ENCODE measurements around the gene SHROOM1. TPM values are rescaled to one million over a fixed set of nuclear protein-coding genes. Genes with fewer than 3 reads are reported as not detected.

SHROOM1 gene
- total and polyA plus RNA-seq, 4 donors, result 4.5 to 17.6 (median 8.9) TPM

DNA sequence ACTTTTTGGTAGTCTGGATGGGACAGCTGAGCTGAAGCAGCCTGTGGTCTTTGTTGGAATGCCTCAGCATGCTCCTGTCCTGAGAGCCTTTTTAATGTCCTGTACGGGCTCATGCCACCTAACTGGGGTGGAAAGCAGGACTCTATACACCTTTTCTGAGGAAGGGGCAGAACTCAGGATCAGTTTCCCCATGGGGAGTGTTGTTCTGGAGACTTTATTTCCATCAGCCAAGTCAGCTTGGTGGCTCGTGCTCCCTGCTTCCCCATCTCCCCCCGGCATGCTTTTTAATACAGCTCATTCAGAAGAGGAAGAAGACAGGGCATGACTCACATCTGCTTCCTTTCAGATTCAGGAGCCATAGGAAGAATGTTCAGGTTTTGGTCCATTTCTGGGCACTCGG, 48.3 kb downstream of the SHROOM1 start:
- Histone ChIP-seq H3K9me3 (ENCODE audit: control insufficient read depth, insufficient read depth, low read length) (no peaks in the 10 kb centered on the region), H3K27ac (ENCODE audit: low read depth, low read length) (no peak overlapping the region), H3K27me3 (ENCODE audit: control insufficient read depth, insufficient read depth, low read length) (no peaks in the 10 kb centered on the region), H3K4me3 (ENCODE audit: low read depth, low read length) (no peak overlapping the region), H3K36me3 (ENCODE audit: control insufficient read depth, insufficient read depth, low read length) (no peaks in the 10 kb centered on the region), H3K4me1 (ENCODE audit: control insufficient read depth, insufficient read depth, low read length) (peaks cover 10% of the 10 kb centered on the region)
- no peak for DNase-seq (ENCODE audit: low read depth in 4 of 6, low spot score in 6 of 6)
- 94% methylated on average over 2 of the region's 4 CpGs for WGBS (ENCODE audit: insufficient coverage)

DNA sequence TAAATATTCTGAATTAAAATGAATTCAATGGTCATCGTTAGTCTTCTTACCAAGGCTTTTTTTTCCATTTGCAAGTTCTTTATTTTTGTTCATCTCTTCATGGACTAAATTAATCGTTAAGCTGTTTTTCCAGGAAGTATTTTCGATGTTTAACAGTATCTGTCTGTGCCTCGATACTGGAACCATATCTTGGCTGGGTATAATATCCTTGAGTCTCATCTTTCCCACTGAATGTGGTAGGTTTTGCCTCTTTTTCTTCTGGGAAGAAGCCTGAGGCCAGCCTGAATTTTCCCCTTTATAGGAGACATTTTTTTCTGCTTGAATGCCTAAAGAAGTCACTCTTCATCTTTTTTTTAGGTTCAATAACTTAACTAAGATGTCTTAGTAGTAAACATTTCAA, 49.4 kb downstream of the SHROOM1 start:
- peaks cover 16% of the 10 kb centered on the region for H3K4me1 ChIP-seq (ENCODE audit: control insufficient read depth, insufficient read depth, low read length)
- H3K9me3 ChIP-seq (ENCODE audit: control insufficient read depth, insufficient read depth, low read length), result no peaks in the 10 kb centered on the region
- H3K36me3 ChIP-seq (ENCODE audit: control insufficient read depth, insufficient read depth, low read length), result no peaks in the 10 kb centered on the region
- no peak for DNase-seq (ENCODE audit: low read depth in 4 of 6, low spot score in 6 of 6)
- no peak overlapping the region for H3K27ac ChIP-seq (ENCODE audit: low read depth, low read length)
- no CpG with 5 or more reads among the region's 4 CpGs for WGBS (ENCODE audit: insufficient coverage)
- H3K27me3 ChIP-seq (ENCODE audit: control insufficient read depth, insufficient read depth, low read length), result no peaks in the 10 kb centered on the region
- no peak overlapping the region for H3K4me3 ChIP-seq (ENCODE audit: low read depth, low read length)

DNA sequence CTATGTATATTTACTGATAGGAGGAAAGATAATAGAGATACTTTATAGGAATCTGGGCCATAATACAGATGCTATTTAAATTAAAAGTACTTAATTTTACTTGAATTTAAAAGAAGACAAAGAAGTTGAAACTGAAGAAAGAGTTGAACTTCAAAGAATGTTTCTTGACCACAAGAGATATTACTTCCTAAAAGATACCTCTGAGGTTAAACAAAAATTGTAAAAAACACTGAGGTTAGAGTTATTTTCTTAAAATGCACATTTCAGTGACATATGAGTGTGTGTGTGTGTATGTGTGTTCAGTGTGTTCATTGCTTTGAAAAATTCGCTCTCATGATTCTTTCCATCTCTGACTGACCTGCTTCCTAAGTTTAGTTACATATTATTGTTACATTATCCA, 49.9 kb downstream of the SHROOM1 start:
- no peak for DNase-seq (ENCODE audit: low read depth in 4 of 6, low spot score in 6 of 6)
- Histone ChIP-seq H3K4me1 (ENCODE audit: control insufficient read depth, insufficient read depth, low read length) (peaks cover 18% of the 10 kb centered on the region), H3K27ac (ENCODE audit: low read depth, low read length) (no peak overlapping the region), H3K9me3 (ENCODE audit: control insufficient read depth, insufficient read depth, low read length) (no peaks in the 10 kb centered on the region), H3K4me3 (ENCODE audit: low read depth, low read length) (no peak overlapping the region), H3K36me3 (ENCODE audit: control insufficient read depth, insufficient read depth, low read length) (no peaks in the 10 kb centered on the region), H3K27me3 (ENCODE audit: control insufficient read depth, insufficient read depth, low read length) (no peaks in the 10 kb centered on the region)
- no CpG with 5 or more reads among the region's 1 CpG for WGBS (ENCODE audit: insufficient coverage)

DNA sequence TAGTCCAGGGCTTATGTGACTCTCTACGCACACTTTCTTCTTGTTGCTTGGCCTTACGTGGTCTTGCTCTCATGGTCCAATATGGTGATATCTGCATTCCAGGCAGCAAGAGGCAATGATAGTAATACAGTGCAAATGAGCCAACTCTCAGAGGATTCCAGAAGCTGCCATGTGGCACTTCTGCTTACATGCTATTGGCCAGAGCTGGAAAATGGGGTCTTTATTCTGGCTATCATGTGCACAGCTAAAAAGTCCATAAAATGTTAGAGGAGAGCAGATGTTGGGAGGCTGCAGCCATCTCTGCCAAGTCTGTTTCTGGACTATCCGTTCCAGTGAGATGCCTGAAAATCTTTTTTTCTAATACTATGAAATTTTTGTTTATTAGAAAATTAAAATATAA, 50.5 kb downstream of the SHROOM1 start:
- 71% methylated on average over 2 of the region's 3 CpGs for WGBS (ENCODE audit: insufficient coverage)
- Histone ChIP-seq H3K36me3 (ENCODE audit: control insufficient read depth, insufficient read depth, low read length) (no peaks in the 10 kb centered on the region), H3K4me1 (ENCODE audit: control insufficient read depth, insufficient read depth, low read length) (peaks cover 24% of the 10 kb centered on the region), H3K27ac (ENCODE audit: low read depth, low read length) (no peak overlapping the region), H3K27me3 (ENCODE audit: control insufficient read depth, insufficient read depth, low read length) (no peaks in the 10 kb centered on the region), H3K4me3 (ENCODE audit: low read depth, low read length) (no peak overlapping the region), H3K9me3 (ENCODE audit: control insufficient read depth, insufficient read depth, low read length) (no peaks in the 10 kb centered on the region)
- DNase-seq (ENCODE audit: low read depth in 4 of 6, low spot score in 6 of 6), result peak in 1 of 6 donors; percentile 75

DNA sequence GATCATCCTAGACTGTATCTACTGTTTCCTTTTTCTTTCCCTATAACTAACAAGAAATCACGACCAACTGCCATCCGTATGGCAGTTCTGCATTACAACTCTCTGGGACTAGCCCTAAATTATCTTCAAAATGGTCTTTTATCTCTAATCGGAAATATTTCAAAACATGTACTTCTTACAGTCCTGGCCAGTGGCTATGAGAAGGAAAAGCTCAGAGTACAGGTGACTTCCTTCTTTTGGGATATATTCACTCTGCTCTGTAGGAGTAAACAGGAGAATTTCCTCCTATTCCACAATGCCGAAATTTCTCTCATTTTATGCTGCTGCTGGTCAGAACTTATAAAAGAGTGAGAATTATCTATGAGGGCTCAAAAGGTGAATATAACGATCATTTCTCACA, 51.6 kb downstream of the SHROOM1 start:
- Histone ChIP-seq H3K27ac (ENCODE audit: low read depth, low read length) (no peak overlapping the region), H3K36me3 (ENCODE audit: control insufficient read depth, insufficient read depth, low read length) (no peaks in the 10 kb centered on the region), H3K4me3 (ENCODE audit: low read depth, low read length) (no peak overlapping the region), H3K4me1 (ENCODE audit: control insufficient read depth, insufficient read depth, low read length) (peaks cover 35% of the 10 kb centered on the region), H3K9me3 (ENCODE audit: control insufficient read depth, insufficient read depth, low read length) (no peaks in the 10 kb centered on the region), H3K27me3 (ENCODE audit: control insufficient read depth, insufficient read depth, low read length) (no peaks in the 10 kb centered on the region)
- 93% methylated on average over 2 of the region's 5 CpGs for WGBS (ENCODE audit: insufficient coverage)
- no peak for DNase-seq (ENCODE audit: low read depth in 4 of 6, low spot score in 6 of 6)

DNA sequence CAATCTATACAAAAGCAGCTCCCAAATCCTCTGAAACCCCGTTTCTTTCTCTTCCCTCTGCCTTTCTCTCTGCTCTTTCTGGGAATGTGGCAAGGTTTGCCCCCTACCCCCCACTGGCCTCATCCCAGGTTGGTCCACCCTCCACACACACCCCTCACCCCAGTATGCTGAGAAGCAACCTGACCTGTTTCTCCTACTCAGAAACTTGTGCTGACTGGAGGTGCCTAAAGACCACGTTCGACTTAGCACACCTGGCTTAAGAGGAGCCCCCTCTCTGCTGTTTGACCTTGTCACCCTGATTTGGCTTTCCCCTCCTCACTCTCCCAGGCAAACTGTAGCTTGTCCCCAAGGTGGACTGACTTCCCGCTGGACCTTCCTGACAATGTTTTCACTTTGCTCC, 52.3 kb downstream of the SHROOM1 start:
- peaks cover 42% of the 10 kb centered on the region for H3K4me1 ChIP-seq (ENCODE audit: control insufficient read depth, insufficient read depth, low read length)
- no peak overlapping the region for H3K27ac ChIP-seq (ENCODE audit: low read depth, low read length)
- H3K9me3 ChIP-seq (ENCODE audit: control insufficient read depth, insufficient read depth, low read length), result no peaks in the 10 kb centered on the region
- DNase-seq (ENCODE audit: low read depth in 4 of 6, low spot score in 6 of 6), result no peak
- 28% methylated on average over 3 of the region's 4 CpGs for WGBS (ENCODE audit: insufficient coverage)
- H3K4me3 ChIP-seq (ENCODE audit: low read depth, low read length), result peak overlapping the region; percentile 79
- no peaks in the 10 kb centered on the region for H3K27me3 ChIP-seq (ENCODE audit: control insufficient read depth, insufficient read depth, low read length)
- peaks cover 2% of the 10 kb centered on the region for H3K36me3 ChIP-seq (ENCODE audit: control insufficient read depth, insufficient read depth, low read length)

DNA sequence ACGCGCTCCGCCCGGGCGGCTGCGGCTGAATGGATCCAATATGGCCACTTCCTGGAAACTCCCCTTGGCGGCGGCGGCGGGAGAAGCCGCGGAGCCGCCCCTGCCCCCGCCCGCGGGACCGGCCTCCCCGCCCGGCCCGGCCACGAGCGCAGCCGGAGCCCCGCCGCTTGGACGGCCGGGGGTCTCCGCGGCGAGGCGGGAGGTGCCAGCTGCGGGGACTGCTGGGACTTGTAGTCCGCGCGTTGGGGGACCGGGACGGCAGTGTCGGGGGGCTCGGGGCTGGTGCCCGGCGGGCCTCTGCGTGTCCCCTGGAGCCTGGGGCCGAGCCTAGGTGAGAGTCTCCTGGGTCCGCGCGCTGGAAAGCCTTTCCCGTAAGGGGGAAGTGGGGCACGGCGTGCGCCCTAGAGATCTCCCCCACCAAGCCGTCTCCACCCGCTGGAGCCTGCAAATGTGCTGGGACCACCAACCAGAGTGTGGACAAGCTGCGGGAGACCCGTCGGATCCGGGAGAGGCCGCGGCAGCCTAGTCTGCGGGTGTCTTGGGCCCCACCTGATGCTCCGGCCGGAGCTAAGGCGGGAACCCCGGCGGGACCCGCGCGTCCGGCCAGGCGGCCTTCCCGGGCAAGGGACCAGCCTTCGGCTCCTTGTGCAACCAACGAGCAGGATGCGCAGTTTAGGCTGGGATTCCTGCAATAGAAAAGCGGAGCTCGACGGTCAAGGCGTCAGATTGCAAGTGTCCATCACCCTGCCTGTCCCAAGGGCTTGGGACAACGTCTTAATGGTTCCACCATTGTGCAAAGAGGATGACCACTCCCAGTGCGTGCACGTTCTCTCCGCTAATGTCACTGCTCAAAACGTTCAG, 53.0 kb downstream of the SHROOM1 start, which contains the start of gene SEPTIN8:
Gene SEPTIN8, minus strand, starts transcription at position 31 of the 861 bp plus-strand sequence. CDS start 102 bp downstream, outside the sequence.
- 1% methylated on average over 82 of the region's 82 CpGs for WGBS (ENCODE audit: insufficient coverage)
- peak in 2 of 6 donors; percentile 85 to 89 for DNase-seq (ENCODE audit: low read depth in 4 of 6, low spot score in 6 of 6)
- peak within 1 kb of the TSS; percentile 79 for H3K4me3 ChIP-seq (ENCODE audit: low read depth, low read length)
- peaks cover 49% of the 10 kb centered on the region for H3K4me1 ChIP-seq (ENCODE audit: control insufficient read depth, insufficient read depth, low read length)
- H3K9me3 ChIP-seq (ENCODE audit: control insufficient read depth, insufficient read depth, low read length), result no peaks in the 10 kb centered on the region
- H3K27ac ChIP-seq (ENCODE audit: low read depth, low read length), result peak within 1 kb of the TSS; percentile 73
- H3K27me3 ChIP-seq (ENCODE audit: control insufficient read depth, insufficient read depth, low read length), result no peaks in the 10 kb centered on the region
- H3K36me3 ChIP-seq (ENCODE audit: control insufficient read depth, insufficient read depth, low read length), result peaks cover 9% of the 10 kb centered on the region

DNA sequence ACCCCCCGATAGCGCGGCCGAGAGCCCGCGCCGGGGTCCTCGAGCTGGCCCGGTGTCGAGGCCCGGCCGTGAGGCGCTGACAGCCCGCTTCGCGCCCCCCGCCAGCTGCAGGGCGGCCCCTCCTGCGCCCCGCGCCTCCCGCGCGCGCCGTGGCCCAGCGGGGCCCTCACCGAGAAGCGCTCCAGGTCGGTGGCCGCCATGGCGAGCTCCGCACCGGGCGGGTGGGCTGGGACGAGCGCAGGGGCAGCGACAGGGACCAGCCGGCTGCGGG, 53.6 kb downstream of the SHROOM1 start:
- under 1% methylated on average over 40 of the region's 40 CpGs for WGBS (ENCODE audit: insufficient coverage)
- no peaks in the 10 kb centered on the region for H3K9me3 ChIP-seq (ENCODE audit: control insufficient read depth, insufficient read depth, low read length)
- DNase-seq (ENCODE audit: low read depth in 4 of 6, low spot score in 6 of 6), result no peak
- H3K4me3 ChIP-seq (ENCODE audit: low read depth, low read length), result peak overlapping the region; percentile 79
- H3K27me3 ChIP-seq (ENCODE audit: control insufficient read depth, insufficient read depth, low read length), result no peaks in the 10 kb centered on the region
- peak overlapping the region; percentile 69 for H3K27ac ChIP-seq (ENCODE audit: low read depth, low read length)
- peaks cover 53% of the 10 kb centered on the region for H3K4me1 ChIP-seq (ENCODE audit: control insufficient read depth, insufficient read depth, low read length)
- H3K36me3 ChIP-seq (ENCODE audit: control insufficient read depth, insufficient read depth, low read length), result peaks cover 9% of the 10 kb centered on the region

DNA sequence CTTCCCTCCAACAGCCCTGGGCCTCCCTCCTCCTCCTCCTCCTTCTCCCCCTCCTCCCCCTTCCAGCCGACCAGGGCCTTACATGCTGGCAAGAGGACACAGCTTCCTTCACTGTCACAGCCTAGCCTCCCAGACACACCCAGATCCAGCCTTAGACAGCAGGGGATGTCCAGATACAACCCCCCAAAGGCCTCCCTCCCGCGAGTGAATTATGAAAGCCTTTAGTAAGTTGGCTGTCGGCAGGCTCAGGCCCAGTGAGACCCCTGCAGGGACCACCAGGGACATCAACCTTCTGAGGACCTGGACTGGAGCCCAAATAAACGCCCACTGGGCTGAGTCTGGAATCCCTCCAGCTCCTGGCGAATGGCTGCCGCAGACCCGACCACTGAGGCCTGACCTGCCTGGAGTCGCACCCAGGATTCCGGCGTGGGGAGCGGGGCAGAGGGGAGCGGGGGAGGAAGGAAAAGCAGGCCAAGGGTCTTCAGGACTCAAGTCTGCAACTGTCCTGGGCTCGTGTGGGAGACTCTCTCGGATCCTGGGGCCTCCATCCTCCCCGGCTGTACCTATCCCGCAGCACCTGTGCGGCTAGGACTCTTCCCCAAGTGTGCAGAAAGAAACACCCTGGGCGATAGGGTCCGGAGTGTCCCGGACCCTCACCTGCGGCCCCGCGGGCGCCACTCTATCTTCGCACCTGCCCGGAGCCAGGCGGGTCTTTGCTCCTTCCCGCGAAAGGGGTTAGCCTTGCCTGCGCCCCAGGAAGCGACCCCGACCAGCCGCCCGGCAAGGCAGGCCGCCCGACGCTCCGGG, 54.1 kb downstream of the SHROOM1 start:
- peaks cover 9% of the 10 kb centered on the region for H3K36me3 ChIP-seq (ENCODE audit: control insufficient read depth, insufficient read depth, low read length)
- H3K27me3 ChIP-seq (ENCODE audit: control insufficient read depth, insufficient read depth, low read length), result no peaks in the 10 kb centered on the region
- H3K4me3 ChIP-seq (ENCODE audit: low read depth, low read length), result peak overlapping the region; percentile 72
- under 1% methylated on average over 38 of the region's 39 CpGs for WGBS (ENCODE audit: insufficient coverage)
- H3K27ac ChIP-seq (ENCODE audit: low read depth, low read length), result peak overlapping the region; percentile 69
- H3K4me1 ChIP-seq (ENCODE audit: control insufficient read depth, insufficient read depth, low read length), result peaks cover 58% of the 10 kb centered on the region
- H3K9me3 ChIP-seq (ENCODE audit: control insufficient read depth, insufficient read depth, low read length), result no peaks in the 10 kb centered on the region
- peak in 2 of 6 donors; percentile 80 to 83 for DNase-seq (ENCODE audit: low read depth in 4 of 6, low spot score in 6 of 6)

All from spinal cord (tissue), 10 donors.